HG02943 (cell line): Measurements from ENCODE around the gene ODAD2.

Source experiments
- ATAC-seq: cut with Tn5 transposase; IDR thresholded peaks from one replicate; pipeline ENCODE4 v1.9.1; 2021; ENCODE audit warnings: mild to moderate bottlenecking, low read depth, moderate library complexity; ENCODE audit not compliant: unreplicated experiment

ODAD2 gene

GRCh38 chr10:27865221-27865635 is 133.7 kb downstream of the ODAD2 start:
- ATAC-seq: no peak

DNA sequence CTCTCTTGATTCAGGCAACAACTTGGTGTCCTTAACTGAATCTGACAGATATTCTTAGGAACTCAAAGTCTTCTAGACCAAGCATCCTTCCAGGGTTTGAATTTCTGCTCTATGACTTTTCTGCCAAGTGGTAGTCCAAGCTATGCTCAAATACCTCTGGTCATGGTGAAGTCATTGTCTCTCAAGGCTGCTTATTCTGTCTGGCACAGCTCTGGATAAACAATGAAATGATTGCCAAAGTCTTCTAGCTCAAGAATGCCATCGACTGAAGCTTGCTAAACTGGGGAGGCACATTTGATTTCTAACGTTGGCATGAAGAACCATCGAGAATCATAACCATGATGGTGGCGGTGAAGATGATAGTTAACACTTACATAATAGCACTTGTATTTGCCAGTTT is 137.1 kb downstream of the ODAD2 start:
- no peak for ATAC-seq

DNA sequence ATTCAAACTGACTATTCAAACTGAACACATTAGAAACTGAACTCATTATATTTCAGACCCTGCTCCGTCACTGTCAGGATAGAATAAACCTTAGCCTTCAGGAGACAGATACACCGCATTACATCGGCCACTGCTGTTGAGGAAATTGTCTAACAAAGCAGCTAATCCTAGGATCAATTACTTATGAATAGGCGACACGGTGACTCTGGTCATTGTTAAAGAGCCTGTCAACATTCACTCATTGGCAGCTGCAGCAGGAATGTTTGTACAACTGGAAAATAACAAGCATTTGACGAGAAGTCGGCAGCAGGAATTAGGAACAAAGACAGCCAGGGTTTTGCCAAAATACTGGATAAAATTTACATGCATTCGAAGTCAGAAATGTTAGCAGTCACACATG is 141.3 kb downstream of the ODAD2 start:
- no peak for ATAC-seq

DNA sequence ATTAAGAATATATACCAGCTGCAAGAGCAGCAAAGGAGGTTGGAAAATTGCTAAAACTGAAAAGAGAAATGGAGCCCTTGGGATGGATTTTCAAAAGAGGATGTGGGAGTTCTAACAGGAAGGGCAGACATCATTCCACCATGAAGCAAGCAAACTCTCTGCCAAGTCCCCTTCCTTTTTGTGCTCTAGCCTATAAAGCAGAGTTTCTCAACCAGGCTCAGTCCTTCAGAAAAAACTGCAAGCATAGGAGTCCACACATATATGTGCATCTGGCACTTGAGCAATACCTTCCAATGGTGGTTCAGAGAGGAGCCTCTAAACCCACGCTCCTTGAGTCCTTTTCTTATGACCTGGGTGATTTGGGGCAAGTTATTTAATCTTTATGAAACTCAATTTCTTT is 154.7 kb downstream of the ODAD2 start:
- ATAC-seq: no peak

GRCh38 chr10:27838901-27839300 is 160.0 kb downstream of the ODAD2 start:
- ATAC-seq: no peak

GRCh38 chr10:27838361-27838760 is 160.5 kb downstream of the ODAD2 start:
- no peak for ATAC-seq

GRCh38 chr10:27834476-27834875 is 164.4 kb downstream of the ODAD2 start:
- no peak for ATAC-seq

DNA sequence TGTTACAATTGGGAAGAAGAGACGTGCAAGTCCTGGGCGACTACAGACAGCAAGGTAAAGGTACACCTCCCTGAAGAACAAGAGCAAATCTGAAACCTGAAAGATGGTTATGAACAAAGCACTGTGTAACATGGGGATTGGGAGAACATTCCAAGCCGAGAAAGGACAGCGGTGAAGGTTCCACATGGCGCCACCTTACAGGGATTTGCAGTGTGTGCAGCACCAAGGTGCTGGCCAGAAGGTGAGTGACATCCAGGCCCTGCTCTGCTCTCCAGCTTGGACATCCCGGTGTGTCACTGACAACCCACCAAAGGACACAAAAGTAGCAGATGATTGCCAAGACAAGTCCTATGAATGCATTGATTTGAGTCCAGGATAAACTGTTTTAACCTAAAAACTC is 165.1 kb downstream of the ODAD2 start:
- no peak for ATAC-seq

DNA sequence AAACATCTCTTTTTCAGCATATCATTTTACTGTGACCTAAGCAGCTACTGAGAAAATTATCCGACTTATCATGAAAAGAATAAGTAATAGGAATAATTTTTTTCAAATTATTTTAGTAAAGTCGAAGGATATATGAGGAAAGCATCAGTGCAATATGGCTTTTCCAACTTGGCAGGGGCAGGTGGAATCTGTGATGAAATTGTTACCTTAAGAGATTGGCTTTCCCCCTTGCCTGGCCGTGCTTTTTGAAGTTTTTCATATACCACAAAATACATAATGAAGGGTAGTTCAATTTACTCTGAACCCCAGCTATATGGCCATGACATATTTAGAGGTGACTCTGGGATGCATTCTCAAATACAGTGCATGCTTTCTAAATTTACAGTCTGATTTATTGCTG is 166.1 kb downstream of the ODAD2 start:
- ATAC-seq: no peak

DNA sequence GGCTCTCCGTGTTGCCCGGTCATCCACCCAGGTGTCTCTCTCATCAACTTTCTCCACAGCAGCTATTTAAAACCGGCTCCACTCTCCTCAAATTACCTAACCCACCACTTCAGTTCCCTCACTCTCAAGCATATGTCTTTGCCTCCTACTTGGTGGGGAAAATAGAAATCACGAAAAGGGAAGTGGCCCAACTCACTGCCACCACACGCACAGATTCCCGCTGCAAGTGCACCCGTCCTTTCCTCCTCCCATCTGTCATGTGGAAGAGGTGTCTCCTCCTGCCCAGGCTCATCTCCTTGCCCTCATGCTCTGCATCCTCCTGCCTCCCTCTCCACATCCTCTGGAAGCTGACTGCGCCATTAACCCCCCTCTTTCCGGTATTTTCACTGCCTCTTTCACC is 172.5 kb downstream of the ODAD2 start:
- ATAC-seq: no peak

GRCh38 chr10:27822301-27822700 is 176.6 kb downstream of the ODAD2 start:
- no peak for ATAC-seq

DNA sequence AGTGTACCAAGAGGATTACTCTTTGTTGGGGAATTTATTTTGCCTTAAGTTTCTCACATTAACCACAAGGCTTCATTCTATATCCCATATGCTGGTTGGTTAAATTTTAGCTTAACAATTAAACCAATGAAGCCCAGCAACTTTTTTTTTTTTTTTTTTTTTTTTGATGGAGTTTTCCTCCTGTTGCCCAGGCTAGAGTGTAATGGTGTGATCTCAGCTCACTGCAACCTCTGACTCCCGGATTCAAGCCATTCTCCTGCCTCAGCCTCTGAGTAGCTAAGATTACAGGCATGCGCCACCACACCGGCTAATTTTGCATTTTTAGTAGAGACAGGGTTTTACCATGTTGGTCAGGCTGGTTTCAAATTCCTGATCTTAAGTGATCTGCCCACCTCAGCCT is 178.2 kb downstream of the ODAD2 start:
- no peak for ATAC-seq

DNA sequence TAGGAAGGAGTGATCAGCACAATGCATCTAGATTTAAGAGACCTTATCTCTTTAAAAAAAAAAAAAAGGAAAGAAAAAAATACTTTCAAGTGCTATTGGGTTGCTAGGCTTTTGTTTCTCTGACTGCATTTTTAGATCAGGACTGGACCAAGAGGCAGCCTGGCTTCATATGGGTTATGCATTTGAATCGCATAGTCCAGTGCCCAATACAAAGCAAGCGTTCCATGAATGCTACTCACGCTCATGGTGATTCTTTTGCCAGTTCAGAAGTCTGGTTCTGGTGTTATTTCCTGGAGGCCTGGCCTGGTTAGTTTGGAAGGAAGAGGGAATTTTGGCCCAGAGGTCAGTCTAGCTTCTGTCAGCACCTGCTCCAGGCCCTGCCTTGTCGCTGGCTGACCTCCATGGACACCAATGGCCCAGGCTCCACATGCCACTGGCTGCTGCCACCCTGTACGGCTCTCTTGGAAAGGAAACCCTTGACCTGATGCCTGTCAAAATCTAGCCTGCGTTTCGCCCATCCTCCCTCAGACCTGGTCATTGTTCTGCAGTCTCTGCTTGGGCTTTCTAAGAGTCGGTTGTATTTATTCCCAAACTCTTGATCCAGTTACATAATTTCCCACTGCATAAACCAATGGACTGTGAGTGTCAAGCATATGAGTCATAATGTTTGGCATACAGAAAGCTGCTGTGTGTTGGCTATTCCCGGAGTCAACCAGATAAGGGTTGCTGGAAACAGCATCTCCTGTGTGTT is 178.9 kb downstream of the ODAD2 start:
- no peak for ATAC-seq

DNA sequence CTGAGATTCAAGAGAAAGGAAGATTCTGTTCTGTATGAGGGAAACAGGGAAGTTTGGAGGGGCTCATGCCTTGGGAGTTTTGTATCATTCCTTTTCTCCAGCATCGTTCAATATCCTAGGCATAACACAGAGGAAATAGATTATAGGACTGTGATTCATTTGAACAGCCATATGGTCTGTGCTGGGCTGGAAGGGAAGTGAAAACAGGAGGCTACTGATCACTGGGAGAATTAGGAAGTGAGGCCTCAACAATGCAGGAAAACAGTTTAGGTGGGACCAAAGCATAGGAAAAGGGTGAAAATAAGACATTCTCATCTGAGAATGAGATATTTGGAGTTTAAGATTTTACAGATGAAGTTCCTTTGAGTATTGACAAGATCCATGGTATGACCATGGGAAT is 182.6 kb downstream of the ODAD2 start:
- ATAC-seq: no peak

- ATAC-seq: no peak
Measured at GRCh38 chr10:27815846-27816245, 183.0 kb downstream of the ODAD2 start.

DNA sequence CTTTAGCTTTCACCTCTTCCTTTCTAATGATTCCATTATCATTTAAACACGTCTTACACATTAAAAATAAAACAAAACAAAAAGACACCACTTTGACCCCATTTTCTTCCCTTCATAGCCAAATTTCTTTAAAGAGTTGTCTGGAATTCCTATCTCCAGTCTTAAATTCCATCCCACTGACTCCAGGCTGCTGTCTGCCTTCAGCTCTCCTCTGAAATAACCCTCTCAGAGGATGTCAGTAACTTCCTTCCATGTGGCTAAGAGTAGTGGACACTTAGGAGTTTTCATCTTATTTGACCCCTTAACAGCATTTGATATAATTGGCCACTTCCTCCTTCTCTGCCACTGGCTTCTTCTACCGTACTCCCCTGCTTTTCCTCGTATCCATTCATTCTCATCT is 183.6 kb downstream of the ODAD2 start:
- ATAC-seq: no peak

GRCh38 chr10:27805180-27805579 is 193.7 kb downstream of the ODAD2 start:
- ATAC-seq: no peak

DNA sequence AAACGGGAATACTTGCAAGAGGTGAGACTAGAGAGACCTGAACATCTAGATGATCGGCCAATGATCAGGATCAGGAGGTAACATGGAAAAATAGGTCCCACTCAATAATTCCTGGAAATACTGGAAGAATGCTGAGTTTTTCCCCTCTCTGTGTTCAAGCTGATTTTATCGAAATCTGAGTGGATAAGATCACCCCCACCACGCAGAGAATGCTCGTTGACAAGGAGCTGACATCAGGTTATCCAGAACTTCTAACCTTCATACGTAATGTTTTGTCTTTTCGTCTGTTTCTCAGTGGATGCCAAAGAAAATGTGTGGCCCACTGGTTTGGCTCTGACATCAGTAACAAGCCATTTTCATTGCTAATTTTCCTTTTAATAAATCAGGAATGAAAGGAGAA is 194.7 kb downstream of the ODAD2 start:
- no peak for ATAC-seq

DNA sequence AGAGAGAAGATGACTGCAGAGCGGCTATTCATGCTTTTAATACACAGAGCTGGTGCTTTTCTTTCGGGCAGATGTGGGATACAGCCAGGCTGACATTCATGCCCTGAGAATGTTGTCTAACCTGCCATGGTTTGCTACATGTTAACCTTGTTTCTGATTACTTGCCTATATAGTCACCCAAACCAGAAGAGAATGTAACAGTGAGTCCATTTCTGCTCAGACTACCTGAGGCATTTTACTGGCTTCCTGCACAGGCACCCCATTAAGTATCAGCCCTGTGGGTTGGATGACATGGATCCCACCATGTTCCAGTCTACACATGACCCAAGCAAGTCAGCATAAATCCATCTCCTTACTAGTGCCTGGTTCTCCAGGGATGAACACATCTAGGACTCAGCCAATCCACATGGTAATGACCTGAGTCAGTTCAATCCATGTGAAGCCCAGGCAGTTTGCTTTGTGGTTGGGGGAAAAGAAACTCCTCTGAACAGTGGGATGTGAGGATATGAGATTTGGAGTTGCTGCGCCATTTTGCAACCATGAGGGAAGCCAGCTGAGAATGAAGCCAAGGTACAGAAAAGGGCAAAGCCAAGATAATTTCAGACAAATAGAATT is 197.6 kb downstream of the ODAD2 start:
- ATAC-seq: no peak

- no peak for ATAC-seq
Measured at GRCh38 chr10:27799046-27799445, 199.8 kb downstream of the ODAD2 start.

DNA sequence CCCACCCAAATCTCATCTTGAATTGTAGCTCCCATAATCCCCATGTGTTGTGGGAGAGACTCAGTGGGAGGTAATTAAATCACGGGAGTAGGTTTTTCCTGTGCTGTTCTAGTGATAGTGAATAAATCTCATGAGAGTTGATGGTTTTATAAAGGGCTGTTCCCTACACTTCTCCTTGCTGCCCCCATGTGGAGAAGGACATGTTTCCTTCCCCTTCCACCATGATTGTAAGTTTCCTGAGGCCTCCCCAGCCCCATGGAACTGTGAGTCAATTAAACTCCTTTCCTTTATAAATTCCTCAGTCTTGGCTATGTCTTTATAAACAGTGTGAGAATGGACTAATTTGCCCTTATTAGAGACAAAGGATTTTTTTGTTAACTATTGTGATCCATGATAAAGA is 204.7 kb downstream of the ODAD2 start:
- ATAC-seq: no peak

GRCh38 chr10:27792216-27792615 is 206.7 kb downstream of the ODAD2 start:
- no peak for ATAC-seq
